Astrocyte (in vitro differentiated cells and primary cell): Measurements from ENCODE around the gene NLRP11.

ENCODE experiments used
- EZH2 ChIP-seq: IDR thresholded peaks from 2 replicates; pipeline ENCODE4 v1.6.1; 2012; ENCODE audit warnings: mild to moderate bottlenecking, low read length, inconsistent platforms; ENCODE audit not compliant: insufficient read depth
- TF ChIP-seq, protein P1 (sequence below): IDR thresholded peaks from 2 replicates; pipeline ENCODE4 v1.5.1; 2011; ENCODE audit warnings: low read depth, mild to moderate bottlenecking, inconsistent platforms, low read length, moderate library complexity; ENCODE audit not compliant: insufficient read depth

DNA sequence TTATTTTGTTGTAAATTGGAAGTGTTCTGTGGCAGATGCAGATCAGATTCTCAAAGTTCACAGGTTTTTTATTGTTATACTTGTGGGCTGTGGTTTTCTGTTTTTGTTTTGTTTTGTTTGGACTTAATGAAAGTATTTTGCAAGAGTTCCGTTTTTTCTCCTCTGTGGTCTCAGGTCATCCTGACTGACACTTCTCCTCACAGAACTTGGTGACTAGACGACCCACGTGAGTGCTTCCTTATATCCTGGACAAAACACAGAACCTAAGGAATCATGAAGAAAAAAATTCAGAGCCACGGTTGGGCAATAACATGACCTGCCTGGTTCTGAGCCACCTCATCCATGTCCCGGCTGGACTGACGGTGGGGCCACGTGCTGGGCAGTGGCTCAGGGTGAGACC lies 65.3 kb downstream of the NLRP11 start:
- TF ChIP-seq, protein P1, sequence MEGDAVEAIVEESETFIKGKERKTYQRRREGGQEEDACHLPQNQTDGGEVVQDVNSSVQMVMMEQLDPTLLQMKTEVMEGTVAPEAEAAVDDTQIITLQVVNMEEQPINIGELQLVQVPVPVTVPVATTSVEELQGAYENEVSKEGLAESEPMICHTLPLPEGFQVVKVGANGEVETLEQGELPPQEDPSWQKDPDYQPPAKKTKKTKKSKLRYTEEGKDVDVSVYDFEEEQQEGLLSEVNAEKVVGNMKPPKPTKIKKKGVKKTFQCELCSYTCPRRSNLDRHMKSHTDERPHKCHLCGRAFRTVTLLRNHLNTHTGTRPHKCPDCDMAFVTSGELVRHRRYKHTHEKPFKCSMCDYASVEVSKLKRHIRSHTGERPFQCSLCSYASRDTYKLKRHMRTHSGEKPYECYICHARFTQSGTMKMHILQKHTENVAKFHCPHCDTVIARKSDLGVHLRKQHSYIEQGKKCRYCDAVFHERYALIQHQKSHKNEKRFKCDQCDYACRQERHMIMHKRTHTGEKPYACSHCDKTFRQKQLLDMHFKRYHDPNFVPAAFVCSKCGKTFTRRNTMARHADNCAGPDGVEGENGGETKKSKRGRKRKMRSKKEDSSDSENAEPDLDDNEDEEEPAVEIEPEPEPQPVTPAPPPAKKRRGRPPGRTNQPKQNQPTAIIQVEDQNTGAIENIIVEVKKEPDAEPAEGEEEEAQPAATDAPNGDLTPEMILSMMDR = no peak
- no peak for TF ChIP-seq EZH2
